Stimulated activated CD8-positive, alpha-beta memory T cell treated with anti-CD3 and anti-CD28 coated beads, Interleukin-7, amount 100 ng/mL, for 24 hours (primary cell): ENCODE data around the gene AXIN1.
"Not testable (repeated sequence)": the region's sequence is repeated elsewhere in the genome, so short reads cannot be mapped to it uniquely, and the experiment has no call there.

Source experiments
- DNase-seq: peaks from one replicate; pipeline ENCODE4 v3.0.0-alpha.2; 2020; ENCODE audit warnings: low read depth

Gene AXIN1

DNA sequence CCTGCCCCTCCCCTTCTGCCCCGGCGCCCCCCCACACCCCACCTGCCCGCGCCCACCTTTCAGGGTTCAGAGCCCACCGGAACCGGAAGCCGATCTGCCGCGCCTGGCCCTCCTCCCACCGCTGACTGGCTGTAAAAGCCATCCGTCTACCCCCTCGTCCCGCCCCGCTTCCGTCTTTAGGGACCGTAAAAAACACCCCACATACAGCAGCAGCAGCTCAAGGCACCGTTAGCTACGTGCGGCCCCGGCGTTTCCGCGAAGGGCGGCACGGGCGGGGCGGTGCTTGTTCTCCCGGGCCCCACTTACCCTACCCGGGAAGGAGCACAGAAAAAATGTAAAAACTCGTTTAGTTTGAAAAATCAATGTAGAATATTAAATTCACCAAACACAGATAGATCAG is 17.9 kb upstream of the AXIN1 start, which contains the start of gene MRPL28:
Gene MRPL28, minus strand, starts transcription at position 96 of the 400 bp plus-strand sequence. CDS start 320 bp downstream, outside the sequence.
- peak; percentile 88 for DNase-seq

DNA sequence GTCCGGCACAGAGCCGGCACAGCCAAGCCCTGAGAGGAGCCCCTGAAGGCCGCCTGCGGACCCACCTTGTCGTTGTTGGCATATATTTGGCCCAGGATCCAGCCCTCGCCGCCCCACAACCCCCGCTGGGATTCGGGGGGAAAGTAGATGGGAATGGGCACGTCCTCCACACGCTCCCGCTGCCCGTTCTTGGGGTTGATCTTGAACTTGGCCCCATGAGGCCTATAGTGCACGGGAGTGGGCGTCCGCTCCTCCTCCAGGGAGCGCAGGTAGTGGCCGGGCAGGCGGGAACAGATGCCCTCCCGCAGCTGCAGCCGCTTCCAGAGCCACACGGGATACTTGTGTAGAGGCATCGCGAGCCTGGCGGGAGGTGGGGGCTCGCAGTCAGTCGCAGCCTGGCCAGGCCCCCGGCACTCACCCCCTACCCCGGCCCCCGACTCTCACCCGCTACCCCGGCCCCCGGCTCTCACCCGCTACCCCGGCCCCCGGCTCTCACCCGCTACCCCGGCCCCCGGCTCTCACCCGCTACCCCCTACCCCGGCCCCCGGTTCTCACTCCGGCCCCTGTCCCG is 17.4 kb upstream of the AXIN1 start:
- DNase-seq = no peak

DNA sequence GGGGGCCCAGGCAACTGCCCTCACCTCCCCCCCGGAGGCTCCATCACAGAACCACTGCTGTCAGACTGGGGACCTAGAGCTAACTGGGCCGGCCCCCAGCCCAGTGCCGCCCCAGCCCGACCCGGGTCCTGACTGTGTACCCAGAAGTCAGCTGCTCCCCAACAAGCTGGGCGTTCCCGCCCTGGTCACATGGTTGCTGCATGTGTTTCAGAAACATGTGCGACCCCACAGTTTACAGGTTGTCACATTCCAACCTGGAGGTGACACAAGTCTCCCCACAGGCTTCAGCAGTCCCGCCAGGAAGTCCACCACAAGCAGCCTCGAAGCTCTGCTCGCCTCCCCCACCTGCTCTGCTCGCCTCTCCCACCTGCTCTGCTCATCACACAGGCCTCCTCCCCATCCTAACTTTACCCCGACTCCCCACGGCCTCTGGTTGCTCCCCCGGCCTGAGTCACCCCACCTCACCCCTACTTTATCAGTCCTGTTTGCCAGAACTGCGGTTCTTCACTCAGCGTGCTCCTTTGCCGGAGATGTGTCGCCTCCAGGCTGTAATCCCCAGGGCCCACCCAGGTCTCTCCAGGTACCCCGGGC is 16.8 kb upstream of the AXIN1 start:
- no peak for DNase-seq

DNA sequence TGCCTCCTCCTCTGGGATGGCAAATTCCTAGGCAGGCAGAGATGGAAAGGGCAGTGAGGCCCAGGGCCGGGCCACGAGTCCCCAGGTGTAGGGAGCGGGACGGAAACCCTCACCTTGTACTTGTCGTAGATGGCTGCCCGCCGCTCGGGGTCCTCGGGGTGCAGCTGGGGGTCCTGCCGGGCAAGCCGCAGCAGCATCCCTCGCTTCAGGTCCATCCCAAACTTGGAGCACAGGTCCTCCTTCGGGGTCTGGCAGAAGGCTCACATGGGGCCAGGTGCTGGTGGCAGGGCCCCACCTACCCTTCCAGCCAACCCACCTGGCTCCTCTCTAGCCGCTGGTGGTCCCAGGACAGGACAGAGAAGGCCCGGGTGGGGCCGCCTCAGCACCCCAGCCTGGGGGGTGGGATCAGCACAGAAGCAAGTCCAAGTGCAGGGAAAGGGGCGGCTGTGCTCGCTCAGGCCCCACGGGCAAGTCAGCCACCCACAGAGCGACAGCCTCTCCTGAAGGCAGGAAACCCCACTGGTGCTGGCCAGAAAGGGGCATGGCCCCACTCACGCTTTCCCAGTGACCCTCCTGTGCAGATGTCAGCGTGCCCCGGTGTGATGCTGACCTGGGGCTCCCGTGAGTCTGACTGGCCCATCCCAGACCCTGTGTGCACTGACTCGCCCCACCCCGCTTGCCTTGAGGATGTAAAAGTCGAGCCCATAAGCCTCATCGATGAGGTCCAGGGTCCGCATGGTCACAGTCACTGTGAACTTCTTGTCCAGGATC is 16.1 kb upstream of the AXIN1 start:
- DNase-seq = no peak

DNA sequence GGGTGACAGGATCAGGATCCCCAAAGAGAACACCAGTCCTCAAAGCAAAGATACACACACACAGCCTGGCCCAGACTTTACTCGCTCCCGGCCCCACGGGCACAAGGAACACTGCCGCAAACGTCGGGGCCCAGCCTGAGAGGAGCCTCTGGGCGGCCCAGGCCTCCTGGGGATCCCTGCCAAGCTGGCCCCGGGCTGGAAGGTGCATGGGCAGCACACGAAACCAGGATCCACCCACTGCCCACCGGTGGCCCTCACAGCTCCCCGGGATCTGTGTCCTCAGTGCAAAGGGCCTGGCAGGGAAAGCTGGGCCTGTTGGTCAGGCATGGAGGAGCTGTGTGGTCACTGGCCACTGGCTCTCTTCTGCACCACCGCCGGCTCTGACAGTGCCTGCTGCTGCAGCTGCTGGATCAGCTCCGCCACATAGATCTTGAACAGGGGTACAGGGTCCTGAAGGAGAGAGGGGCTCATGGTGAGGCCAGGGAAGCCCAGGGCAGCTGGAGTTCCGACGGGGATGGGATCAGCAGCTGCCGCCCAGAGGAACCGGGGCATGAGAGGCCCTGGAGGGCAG is 14.9 kb upstream of the AXIN1 start:
- no peak for DNase-seq

DNA sequence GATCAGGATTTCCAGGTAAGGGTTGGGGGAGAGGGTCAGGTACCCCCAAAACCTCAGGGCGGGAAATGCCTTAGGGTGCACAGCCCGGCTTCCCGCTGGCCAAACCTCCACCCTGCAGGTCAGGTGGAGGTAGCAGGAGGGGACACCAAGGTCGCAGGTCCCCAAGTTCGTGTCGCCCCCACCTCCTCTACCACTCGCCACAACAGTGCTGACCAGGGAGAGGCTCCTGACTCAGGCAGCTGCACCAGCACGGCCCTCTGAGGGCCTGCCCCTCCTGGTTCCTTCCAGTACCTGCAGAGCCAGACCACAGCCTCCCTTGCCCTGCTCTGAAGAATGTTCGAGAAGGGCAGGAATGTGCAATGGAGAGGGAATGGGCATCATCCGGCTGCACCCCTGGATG is 14.0 kb upstream of the AXIN1 start:
- DNase-seq = no peak

DNA sequence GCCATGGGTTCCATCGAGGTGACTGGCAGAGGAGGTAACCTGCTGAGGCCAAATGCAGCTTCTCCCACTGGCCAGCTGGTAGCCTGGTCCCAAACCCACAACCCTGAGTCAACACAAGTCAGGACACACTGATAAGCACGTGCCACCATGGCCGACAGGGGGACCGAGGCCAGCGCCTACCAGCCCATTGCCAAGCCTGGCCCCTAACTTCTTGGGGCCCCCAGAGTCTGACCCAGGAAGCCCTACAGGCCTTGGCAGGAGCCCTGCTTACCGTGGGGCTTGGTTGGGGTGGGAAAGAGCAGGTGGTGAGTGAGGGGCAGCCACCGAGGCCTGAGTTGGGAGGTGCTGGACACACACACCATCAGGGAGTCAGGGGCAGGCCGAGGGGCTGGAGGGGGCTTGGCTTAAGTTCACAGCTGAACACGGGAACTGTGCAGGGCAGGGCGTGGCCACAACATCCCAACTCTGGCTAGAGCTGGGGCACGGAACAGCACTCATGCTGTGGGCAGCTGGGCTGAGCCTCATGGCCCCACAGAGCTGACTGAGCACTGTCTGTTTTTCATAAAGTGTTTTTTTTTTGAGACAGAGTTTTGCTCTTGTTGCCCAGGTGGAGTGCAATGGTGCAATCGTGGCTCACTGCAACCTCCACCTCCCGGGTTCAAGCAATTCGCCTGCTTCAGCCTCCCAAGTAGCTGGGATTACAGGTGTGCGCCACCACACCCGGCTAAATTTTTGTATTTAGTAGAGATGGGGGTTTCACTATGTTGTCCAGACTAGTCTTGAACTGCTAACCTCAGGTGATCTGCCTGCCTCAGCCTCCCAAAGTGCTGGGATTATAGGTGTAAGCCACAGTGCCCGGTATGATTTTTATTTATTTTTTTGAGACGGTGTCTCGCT is 12.3 kb upstream of the AXIN1 start:
- no peak for DNase-seq

DNA sequence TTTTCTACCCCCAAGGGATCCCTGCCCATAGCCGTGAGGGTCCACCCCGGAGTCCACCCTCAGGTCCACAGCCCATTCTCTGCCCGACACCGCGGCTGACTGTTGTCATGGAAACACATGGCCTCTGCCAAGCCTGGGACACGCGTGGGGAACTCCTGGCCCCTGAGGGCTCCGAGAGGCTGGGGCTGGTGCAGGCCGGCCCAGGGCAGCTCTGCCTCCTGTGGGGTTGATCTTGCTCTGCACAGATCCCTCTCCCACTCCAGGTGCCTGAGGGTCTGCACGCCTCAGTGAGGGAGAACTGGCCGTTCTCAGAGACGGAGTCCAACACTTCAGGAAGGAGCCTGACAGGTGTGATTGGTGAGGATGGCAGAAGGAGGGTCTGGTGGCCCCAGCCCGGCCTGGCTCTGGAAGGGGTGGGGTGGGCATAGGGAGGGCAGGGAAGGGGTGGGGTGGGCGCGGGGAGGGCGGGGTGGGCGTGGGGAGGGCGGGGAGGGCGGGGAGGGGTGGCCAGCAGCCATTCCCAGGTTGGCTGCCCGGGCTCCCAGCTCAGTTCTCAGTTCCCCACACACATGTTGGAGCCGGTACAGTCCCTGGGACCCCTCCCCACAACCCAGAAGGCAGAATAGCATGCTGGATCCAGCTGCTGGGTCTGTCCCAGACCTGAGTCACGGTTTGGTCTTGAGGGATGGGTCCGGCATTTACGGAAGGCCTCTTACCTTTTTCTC is 11.4 kb upstream of the AXIN1 start:
- no peak for DNase-seq

DNA sequence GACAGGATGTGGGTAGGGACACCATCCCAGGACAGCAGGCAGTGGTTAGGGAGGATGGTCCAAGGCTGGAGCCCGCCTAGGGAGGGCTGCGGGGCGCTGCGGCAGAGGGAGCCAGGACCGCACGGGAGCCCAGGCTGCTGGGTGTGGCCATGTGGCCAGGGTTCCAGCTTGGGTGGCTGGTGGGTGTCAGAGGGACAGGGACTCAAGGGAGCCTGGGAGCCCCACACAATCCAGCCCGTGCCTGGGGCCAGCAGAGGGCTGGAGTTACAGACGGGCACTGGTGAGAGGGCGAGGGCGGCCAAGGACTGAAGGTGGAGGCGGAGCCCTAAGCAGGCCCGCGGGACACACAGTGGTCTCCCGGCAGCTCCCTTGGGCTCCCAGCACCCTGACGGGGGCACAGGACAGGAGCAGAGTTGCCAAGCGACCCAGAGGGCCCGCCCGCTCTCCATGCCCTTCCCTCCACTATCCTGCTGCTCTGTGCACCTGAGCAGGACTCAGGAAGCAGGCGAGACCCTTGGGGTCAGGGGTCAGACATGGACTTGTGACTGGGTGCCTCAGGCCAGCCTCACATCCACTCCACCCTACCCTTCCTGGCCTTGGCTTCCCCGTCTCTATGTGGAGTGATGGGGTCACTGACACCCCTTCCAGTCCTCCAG is 10.7 kb upstream of the AXIN1 start:
- no peak for DNase-seq

DNA sequence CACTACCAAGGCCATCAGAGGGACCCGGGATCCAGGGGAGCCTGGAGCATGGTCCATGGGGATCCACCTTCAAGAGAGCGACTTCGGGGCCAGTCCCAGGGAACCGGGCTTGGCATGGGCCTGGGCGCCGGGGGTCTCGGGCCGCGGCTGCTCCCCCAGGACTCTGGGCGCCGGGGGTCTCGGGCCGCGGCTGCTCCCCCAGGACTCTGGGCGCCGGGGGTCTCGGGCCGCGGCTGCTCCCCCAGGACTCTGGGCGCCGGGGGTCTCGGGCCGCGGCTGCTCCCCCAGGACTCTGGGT is 10.1 kb upstream of the AXIN1 start:
- DNase-seq = not testable (repeated sequence)

DNA sequence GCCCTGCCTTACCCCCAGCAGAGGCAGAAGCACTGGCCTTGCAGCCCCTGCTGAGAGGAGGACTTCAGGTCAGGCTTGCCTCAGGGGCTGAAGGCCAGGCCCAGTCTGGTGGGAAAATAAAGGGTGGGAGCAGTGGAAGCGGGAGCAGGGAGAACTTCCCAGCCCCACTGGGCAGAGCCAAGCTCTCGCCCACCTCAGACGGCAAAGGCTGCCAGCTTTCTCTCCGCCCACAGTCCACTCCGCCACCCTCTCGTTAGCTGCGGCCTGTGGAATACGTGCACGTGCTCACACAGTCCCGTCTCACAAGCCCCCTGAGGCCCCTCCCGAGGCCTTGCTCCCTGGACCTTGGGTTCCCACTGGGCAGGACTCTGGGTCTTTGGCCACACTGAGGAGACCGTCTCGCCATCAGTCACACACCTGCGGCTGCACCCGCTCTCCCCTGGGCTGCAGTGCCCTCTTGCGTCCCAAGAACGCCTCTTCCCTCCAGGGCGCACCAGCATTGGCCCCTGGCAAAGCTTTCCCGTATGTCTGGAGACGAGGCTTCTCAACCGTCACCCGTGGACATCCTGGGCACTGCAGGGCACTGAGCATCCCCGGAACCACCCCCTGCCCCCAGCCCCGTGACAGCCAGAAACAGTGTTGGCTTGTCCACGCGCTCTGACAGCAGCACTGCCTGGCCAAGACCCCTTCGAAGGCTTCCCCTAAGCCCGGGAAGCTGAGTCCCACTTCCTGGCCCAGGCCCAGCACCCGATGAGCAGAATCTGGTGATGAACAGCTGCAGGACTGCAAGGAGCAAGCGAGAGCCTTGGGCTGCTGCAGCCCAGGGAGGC is 9.6 kb upstream of the AXIN1 start:
- no peak for DNase-seq

DNA sequence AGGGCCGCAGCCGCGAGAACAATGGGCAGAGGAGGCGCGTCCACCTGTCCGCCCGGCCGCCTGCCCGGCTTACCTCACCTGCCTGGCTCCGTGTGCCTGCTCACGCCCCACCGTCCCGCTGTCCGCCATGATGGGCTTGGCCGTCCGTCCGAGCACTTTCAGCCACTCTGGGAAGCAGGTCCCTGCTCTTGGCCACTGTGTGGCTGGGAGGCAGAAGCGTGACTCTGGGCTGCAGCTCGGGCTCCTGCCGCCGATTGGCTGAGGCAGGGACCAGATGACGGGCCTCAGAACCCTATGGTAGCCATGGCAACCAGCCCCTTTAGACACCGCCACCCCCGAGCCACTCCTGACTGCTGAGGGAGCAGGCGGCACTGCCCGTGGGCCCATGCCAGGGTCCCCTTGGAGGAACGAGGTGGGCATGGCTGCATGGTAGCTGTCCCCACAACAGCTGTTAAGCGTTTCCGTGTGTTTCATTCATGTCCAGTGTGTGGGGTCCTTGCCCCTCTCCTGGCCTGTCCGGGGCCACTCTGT is 8.9 kb upstream of the AXIN1 start:
- DNase-seq = no peak

DNA sequence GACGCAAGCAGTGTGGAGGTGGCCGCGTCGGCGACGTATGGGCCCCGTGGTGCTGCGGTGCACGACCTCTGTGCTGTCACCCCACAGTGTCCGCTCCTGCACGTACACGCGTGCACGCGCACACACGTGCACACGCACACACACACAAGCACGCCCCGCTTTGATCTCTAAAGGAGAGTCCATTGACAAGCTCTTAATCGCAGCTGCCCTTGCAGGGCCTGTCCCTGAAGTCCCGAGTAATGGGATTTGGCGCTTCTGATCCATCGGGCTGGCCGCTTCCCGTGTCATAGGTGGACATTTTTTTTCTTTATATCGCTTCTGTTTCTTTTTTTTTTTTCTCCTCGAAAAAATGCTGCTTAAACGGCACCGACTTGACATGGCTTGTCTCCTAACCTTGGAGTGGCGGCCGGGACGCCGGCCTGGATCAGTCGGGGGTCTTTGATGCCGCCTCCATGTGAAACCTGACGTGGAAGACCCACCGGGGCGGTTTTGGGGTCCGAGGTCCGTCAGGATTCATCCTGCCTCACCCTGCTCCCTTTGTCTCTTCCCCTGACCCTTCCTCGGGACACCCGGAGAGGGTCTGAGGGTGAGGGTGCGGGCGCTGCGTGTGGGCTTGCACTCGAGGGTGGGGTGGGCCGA is 8.3 kb upstream of the AXIN1 start:
- no peak for DNase-seq

DNA sequence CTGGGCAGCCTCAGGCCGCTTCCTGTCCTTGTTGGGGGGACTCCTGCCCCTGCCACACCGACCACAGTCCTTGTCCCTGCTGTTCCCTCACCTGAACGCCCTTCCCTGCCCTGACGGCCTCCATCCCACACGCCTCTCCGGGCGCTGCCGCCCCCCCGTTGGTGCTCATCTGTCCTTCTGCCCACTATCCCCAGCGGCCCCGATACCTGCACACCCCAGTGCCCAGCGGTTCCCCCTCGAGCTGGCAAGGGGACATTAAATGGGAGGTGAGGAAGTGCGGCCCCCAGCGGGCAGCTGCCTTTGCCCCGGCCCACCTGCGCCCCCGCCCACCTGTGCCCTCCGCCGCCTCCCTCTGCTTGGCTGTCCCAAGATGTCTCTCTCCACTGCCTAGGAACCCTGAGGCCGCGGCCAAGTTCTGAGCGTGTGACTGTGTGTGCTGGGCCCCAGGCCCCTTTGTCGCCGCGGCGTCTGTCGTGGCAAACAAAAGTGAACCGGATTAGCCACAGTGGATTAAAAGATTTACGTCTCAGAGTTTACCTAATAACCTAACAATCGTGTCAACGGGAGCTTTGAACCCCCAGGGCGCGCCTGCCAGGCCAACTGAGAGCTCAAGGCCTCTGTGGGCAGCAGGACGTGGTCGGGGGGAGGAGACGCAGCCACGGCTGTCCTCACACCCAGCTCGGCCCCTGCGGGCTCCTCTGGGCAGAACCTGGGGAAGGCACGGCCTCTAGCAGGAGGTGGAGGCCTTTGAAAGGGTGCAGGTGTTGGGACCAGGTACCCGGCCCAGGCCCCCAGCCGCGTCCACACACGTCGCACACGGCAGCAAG is 7.6 kb upstream of the AXIN1 start:
- DNase-seq = no peak

DNA sequence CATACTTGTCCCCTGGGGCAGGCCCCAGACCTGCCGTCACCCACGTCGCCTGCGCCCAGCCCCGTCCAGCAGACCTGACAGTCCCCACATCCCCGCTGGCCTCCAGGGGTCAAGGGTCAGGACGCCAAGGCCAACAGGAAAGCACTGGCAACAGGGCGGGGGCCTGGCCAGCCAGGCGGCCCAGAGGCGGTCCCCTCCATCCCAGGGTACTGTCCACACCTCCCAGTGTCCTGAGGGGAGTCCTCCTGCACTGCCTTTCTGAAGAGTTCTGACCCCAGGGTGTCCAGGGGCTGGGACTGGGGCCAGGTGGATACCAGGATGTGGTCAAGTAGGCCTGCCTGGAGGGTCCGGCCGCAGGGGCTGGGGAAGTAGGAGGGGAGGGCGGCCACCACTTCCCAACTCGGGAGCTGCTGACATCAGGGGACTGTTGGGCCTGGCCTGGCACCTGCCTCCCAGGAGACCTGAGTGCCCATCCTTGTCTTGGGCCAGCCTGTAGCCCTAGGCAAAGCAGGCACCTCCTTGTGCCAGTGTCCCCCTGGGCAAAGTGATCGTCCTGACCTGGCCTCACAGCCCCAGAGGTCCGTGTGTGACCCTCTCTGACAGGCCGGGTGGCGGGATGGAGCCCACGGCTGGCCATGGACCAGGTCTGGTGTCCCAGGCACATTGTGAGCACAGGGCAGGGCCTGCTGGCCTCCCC is 6.7 kb upstream of the AXIN1 start:
- no peak for DNase-seq

DNA sequence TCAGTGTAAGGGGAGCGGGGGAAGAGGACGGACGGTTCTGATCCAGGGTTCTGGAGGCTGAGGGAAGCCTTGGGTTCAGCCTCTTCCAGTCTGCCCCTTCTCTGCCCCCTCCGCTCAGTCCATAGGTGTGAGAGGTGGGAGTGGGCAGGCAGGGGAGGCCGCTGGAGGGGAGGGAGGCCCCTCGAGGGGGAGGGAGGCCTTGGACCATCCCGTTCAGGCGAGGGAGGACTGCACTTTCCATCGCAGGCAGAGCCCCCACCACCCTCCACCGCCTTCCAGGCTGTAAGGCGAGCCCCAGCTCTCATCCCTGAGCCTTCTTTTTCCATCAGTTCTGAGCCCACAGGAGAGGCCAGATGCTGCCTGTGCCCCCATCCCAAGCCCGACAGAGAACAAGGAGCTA is 4.2 kb upstream of the AXIN1 start:
- no peak for DNase-seq

DNA sequence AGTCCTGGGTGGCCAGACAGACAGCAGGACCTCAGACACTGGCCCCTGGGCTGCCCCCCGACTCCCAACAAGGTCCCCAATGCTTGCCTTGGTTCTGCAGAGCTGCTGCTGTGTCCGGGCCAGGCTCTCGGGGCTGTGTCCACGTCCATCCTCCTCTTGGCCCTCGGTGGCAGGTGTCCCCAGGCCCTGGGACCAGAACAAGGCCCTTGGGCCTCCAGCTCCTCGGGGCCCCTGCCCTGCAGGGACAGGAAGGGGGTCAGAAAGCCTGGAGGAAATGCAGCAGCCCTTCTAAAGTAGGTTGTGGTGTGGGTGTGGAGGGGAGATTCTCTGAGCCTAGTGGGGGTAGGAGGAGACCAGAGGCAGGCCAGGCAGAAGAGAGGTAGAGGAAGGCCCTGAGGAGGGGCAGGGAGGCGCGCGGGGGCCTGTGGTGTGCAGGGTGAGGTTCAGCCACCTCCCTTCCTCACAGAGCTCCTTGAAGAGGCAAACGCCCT is 2.5 kb upstream of the AXIN1 start:
- no peak for DNase-seq
